GM18861 (cell line): ENCODE results near the gene CD84.
"Not testable (repeated sequence)": the region's sequence is repeated elsewhere in the genome, so short reads cannot be mapped to it uniquely, and the experiment has no call there.

Experiments
- ATAC-seq: cut with Tn5 transposase; IDR thresholded peaks from one replicate; pipeline ENCODE4 v1.9.1; 2021; ENCODE audit not compliant: unreplicated experiment

CD84 gene

DNA sequence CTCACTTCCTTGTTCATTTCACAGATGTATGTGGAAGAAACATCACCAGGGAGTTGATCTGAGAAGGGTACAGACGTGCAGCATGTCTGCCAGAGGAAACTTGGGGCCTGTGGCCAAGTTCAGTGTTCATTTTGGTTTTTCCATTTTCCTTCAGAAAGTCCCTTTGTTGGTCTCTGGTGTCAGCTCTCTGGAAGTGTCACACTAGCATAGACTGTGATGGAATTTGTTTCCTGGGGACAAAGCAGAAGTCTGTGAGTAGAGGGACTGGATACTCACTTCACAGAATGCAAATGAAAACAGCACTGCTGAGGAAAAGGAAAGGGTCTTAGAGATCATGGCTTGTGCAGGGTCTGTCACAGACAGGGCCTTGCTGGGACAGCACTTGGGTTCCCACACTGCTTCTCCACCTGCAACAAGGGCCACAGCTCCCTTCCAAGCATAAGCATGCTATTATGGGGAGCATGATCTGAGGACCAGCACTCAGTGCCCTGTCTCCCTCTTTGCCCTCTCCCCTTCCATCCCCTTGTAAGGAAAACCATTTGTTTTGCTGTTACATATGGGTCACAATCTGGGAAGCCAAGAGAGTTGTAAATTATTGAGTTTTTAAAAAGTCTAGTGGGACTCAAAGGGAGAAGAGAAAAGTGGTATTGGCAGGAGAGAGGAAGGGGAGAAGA, 31.4 kb upstream of the CD84 start:
- no peak for ATAC-seq

DNA sequence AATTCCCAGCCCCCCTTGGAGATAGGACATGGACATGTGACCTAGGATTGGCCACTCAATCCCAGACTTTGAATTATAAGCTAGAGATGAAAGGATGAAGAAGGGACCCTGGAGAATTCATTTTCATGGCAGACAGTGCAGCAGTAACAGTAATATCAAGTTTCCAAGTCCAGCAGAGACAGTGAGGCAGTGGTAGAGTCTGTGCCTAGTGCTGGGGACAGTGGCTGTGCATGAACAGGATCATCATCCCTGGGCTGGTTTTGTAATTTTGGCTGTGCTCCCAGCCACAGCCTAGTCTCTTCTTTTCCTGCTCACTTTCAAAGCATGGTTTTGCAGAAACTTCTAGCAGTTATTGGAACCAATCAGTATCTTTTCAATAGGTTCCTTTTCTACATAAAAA, 29.6 kb upstream of the CD84 start:
- ATAC-seq = no peak

DNA sequence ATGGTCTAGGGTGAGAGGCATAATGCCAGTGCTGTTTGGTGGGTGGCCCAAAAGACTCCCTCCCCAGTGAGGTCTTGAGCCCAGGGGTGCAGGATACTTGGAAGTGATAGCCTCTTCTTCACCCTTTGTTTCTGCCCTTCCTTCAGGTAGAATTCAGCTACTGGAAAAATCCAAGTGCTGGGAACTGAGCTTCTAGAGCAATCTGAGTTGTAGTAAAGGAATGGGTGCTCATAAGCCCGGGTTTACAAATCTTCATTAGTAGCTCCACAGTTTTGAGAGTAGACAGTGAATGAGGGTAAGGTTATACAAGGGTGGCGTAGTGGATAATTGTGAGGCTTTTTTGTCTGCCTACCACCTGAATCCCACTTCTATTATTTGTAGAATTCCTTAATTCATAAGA, 29.2 kb upstream of the CD84 start:
- no peak for ATAC-seq

DNA sequence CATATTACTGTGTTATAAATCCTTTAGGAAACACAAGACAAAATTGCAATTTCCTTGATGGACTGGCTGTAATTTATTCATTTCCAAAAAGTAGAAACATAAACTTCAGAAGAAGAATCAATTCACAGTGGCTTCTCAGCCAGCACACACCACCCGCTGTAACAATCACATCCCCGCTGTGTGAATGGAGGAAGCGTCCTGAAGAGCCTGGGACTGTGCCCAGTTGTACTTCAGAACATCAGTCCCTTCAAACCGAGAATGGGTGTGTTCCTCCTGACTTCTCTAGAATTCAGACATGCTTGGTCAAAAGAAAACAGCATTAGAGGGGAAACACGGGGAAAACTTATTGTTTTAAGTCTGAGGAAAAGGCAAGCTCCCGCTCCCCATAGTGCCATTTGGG, 28.8 kb upstream of the CD84 start:
- ATAC-seq = no peak

DNA sequence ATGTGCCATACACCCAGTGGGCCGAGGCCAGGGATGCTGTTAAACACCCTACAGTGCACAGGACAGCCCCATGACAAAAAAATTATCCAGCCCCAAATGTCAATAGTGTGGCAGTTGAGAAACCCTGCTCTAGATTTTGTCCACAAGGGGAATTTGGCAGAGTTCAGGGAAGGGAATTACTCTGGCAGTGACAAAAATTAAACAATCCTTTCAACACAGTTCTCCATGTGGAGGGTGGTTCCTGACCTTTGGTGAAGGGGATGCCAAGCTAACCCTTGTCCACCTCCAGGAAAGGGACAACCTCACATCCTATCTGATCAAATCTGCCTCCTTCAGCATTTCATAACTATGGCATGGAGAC, 28.4 kb upstream of the CD84 start:
- no peak for ATAC-seq

DNA sequence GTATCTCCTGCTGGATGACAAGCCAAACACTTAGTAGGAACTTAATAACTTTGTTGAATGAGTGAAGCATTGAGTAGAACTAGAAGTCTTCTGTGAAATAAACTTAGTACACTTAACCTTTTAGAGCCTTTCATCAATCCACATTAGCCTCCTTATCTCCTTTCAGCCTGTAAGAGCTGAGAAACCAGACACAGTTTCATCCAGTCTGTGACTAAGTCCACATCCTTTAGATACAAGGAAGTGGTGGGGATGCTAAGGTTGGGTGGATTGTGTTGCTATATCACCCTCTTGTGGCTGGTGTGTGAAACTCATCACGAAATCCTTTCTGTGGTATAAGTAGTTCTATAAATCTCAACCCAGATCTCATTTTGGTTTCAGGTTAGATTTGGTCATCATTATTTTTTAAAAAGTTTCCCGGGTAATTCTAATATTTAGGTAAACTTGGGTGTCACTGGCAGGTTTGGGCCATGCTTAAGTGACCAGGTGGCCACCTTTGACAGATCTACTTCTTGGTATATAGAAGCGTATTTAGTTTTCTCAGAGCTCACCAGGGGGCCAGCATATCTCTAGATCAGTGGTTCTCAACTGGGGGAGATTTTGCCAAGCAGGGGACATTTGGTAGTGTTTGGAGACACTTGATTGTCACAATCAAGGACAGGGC, 27.8 kb upstream of the CD84 start:
- ATAC-seq = peak; percentile 59

DNA sequence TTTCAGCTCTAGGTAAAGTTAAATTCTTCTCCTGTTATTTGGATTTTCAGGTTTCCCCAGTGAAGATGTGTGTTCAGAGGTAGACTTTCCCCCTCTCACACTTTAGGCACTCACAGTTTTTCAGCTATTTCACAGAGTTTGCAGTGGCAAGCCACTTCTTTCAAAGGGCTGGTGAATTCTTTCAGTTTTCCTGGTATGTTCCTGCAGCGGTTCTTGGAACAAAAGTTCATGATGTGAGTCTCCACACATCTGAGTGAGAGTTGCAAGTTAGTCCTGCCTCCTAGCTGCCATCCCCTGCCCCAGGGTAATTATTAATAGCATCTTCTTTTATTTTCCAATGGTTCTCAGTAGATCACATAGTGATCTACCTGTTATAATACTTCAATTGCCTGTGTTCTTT, 27.3 kb upstream of the CD84 start:
- ATAC-seq = no peak

DNA sequence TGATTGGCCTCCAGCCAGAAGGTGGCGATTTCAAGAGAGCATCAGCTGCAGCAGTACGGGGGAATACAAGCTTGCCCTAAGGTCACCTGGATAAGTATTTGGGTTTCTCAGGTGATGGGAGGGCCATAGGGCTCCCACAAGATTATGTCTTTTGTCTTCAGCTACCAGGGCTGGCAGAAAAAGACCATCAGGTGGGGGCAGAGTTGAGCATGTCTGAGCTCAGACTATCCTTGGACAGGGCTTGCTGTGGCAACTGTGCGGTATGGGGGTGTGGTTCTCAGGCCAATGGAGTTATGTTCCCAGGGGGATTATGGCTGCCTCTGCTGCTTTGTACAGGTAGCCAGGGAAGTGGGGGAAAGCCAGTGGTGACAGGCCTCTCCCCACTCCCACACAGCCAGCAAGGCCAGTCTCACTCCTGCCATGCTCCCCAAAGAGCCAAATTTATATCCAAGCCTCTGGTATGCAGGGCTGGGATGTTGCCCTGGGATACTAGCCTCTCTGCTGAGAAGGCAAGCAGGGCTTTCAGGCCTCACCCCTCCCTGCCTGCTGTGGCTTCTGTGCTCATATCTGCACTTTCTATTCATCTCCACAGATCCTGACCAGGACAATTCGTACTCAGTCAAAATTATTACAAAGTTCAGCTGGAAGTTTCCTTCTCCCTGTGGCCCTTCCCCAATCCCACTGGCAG, 26.6 kb upstream of the CD84 start:
- ATAC-seq = no peak

DNA sequence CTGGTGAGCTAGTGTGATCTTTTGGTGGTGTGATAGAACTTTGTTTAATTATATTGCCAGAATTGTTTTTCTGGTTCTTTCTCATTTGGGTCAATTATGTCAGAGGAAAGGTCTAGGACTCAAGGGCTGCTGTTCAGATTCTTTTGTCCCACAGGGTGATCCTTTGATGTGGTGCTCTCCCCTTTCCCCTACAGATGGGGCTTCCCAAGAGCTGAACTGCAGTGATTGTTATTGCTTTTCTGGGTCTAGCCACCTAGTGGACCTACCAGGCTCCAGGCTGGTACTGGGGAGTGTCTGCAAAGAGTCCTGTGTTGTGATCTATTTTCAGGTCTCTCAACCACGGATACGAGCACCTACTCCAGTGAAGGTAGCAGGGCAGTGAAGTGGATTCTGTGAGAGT, 25.9 kb upstream of the CD84 start:
- ATAC-seq = no peak

DNA sequence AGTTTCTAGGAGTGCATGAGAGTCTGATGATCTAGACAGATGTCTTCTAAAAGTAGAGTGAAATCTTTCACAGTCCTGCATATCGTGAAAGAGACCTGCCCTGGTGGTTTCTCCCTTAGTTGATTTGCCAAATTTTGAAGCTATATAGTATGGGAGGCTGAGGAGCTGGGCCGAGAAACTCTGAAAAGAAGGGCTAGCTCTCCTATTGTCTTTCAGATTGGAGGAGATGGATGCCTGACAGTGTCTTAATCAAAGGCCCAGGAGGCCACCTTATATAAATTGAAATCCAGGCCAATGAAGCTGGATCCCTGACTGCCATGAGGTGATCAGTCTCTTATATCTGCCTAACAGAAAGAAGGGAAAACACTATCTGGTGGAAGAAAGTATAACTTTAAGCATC, 18.4 kb upstream of the CD84 start:
- no peak for ATAC-seq

DNA sequence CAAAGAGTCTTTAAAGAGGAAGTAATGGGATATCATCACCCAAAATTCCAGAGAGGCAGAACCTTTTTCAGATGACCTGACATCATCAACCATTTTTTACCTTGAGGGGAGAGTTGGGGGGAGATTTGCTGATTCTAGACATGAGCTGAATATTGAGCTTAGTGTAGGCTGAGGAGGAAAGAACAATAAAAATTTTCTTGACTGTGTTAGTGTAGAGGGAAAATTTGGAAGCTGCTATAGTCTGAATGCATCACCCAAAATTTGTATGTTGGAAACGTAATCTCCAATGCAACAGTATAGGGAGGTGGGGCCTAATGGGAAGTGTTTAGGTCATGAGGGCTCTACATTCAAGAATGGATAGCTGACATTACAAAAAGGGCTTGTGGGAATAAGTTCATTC, 17.8 kb upstream of the CD84 start:
- ATAC-seq = no peak

DNA sequence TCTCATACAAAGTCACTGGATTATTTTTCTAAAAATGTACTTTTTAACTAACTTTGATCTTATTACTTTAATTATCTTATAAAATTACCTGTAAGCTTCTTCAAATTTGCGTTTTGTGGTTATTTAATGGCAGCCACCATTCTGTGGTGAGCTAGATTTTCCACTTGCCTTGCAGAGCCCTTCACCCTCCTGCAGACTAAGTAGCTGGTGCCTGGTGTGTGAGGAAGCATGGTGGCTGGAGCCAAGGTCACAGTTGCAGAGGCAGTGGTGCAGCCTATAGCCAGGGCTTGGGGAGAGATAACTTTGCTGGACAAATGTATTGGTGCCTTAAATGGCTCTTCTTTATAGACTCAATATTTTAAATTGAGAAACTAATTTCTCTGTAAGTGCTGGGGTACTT, 11.2 kb upstream of the CD84 start:
- no peak for ATAC-seq

DNA sequence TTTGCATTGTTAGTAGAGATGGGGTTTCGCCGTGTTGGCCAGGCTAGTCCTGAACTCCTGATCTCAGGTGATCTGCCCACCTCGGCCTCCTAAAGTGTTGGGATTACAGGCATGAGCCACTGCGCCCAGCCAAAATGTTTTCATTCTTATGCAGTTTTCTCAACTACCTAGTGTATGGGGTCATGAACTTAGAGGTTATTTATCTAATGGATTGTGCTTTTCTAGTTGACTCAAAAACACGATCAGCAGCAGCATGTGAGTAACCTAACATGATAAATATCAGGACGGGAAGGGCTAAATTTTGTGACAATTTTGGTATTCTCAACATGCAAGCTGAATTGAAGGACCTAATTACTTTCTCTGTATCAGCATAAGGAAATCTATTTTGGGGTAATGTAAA, 9.2 kb upstream of the CD84 start:
- ATAC-seq = no peak

DNA sequence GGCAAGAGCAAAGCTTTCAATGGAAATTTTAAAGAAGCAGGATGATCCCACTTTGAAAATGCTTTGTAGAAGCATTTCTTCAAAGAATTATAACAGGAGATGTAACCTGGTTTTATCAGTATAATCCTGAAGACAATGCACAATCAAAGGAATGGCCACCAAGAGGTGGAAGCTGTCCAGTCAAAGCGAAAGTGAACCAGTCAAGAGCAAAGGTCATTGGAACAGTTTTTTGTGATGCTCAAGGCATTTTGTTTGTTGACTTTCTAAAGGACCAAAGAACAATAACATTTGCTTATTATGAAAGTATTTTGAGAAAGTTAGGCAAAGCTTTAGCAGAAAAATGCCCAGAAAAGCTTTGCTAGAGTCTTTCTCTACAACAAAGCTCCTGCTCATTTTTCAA, 5.5 kb upstream of the CD84 start:
- no peak for ATAC-seq

DNA sequence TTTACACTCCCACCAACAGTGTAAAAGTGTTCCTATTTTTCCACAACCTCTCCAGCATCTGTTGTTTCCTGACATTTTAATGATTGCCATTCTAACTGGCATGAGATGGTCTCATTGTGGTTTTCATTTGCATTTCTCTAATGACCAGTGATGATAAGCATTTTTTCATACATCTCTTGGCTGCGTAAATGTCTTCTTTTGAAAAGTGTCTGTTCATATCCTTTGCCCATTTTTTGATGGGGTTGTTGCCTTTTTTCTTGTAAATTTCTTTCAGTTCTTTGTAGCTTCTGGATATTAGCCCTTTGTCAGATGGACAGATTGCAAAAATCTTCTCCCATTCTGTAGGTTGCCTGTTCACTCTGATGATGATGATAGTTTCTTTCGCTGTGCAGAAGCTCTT, 3.7 kb upstream of the CD84 start:
- ATAC-seq = not testable (repeated sequence)

DNA sequence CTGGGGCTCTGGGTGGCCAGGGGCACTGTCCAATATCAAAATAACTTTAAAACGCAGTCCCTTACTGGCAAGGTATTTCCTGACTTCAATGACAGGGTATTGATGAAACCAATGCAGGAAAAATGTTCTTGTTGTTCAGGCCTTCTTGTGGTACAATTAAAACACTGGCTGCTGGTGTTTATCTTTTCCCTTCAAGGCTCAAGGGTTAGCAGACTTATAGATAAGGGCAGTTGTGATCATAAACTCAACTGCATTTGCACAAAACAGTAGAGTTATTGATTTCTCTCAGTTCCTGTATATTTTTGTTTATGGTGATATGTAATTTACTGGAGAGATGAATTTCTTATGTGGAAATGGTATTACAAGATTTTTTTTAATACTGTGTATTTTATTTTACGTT, 2.7 kb upstream of the CD84 start:
- no peak for ATAC-seq

DNA sequence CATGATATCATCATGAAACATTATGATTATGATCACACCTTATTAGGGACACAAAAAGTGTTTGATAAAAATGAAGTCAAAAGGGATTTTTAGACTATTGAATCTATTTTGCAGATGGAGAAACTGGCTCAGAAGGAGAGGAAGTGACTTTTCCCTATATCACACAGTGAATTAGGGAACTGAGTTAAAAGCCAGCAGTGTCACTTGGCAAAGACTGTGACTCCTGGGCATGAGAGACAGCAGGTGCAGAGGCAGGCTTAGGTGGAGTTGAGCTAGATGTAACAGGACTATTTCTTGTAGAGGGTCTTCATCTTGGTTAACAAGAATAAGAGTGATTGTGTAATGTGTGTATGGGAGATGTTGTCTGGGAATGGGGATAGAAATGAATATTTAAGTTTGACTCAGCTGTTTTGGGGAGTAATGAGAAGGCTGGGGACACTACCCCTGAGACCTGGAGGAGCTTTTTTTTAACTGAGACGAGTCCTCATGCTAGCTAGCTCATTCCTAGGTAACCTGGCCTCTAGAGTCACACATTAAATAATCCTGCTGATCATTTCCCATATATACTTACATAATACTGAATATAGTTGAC, 1.0 kb upstream of the CD84 start:
- ATAC-seq = no peak

DNA sequence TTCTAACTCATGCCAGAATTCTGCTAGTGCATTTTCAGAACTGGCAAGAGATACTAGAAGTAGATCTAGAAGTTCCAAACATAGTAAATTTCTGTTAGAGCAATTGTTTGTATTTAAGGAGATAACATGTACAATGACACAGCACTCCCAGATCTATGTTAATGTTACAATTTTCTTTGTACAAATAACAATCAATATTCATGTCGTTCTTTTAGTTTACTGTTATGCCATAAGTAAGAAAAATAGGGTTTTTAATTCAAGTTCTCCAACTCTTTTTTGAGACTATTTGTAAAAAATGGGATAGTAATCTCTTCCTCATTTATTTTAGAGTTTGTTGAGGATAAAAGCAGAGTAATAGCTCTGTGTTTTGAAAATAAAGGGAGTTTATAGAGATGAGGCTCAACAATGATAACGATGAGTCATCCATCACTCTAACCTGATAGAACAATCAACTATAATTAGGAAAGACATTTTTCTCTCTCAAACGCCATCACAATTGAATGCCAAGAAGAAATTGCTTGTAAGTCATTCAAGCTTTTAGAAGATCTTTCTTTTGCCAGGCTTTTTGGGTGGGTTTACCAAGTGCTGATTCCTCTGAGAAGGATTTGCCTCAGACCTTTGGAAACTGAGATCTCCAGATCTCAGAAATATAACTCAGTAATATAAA, 638 bp downstream of the CD84 start:
- ATAC-seq = no peak

DNA sequence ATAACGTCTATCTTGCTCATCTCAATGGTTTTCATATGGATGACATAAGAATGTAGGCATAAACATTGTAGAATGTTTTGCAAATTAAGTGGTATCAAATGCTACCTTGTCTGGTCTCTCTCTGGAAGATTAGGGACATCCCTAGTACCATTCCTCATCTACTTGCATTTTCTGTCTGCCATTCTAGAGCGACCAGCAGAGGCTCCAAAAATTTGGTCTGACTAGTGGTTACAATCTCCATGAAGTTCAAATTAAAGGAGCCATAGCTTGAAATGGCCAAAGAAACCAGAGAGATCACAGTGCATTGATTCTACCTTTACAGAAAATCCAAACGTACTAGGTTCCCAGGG, 1.1 kb downstream of the CD84 start:
- ATAC-seq = no peak

DNA sequence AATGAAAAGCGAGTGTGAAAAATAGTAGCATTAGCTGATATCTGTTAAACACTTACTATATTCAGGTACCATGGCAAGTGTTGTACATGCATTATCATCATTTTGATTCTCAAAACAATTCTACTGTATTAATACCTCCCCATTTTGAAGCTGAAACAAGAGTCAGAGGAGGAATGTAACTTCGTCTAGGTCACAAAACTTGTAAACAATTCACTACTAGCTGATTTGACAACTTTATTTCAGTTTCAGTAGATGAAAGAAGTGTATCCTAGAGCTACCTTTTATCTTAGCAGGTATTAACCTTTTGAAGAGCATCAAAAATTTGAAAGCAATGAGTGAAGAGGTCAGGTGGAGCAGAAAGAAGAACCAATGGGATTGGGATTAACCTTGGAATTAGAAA, 1.6 kb downstream of the CD84 start:
- ATAC-seq = no peak

DNA sequence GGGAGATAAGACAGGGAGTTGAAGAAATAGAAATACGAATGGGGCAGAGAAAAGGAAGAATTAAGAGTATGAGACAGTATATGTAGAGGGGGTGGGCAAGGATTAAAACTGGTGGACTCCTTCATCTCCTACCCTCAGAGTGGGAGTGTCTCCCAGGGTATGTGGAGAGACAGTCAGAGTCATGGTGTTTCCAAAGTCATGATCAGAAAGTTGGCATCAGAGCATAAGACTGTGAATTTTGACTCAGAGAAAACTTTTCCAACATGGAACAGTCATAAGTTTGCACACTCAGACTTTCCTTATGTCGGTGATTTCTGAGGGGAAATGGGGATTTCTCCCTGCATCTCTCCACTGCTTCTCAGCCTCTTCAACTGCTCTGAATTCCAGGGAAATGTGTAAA, 2.4 kb downstream of the CD84 start:
- ATAC-seq = no peak

DNA sequence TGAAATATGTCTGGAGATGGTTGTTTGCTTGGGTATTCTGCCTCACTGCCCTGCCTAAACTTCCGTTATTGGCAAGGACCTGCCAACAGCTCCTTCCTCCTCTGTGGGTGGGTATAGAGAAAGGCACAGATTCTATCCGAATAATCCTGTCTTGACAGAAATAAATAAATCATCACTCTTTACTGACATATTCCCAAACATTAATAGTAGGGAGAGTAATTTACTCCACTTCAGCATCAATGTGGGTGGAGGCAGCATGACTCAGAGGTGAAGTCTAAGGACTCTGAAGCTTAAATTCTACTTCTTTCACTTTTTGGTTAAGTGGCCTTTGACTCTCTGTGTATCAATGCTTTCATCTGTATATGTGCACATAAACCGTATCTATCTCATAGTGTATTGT, 2.9 kb downstream of the CD84 start:
- ATAC-seq = no peak
